ENCODE measurements around the gene HOXA13. TPM values are rescaled to one million over a fixed set of nuclear protein-coding genes. Genes with fewer than 3 reads are reported as not detected.

HOXA13 gene
- total RNA-seq, 1 experiment from 2014 or later: not detected

GRCh38 chr7:27145165-27145913, 54.6 kb downstream of the HOXA13 start:
- in situ Hi-C loops (cut with HindIII; ENCODE audit: low sequenced_read_pairs): no loop called here
- DNase-seq (ENCODE audit: low spot score): no peak

DNA sequence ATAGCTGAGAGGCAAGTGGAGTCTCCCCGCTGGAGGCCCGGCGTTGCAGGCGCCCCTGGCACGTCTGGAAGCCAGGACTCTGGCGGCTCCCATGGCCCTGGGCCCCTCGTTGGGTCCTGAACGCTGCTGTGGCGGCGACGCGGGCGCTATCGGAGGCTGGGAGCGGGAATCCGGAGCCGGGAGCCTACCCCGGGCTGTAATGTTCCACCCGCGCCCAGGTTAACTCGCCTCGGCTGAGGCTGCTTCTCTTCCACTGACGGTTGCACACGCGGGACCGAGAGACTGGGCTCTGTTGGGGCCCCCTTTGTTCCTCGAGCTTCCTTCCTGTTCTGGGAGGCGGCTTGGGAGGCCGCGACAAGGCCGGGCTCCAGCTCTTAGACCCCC, 55.1 kb downstream of the HOXA13 start:
- no peak for DNase-seq (ENCODE audit: low spot score)

More for the DNA sequence above, 55.1 kb downstream of the HOXA13 start:
- in situ Hi-C loops (cut with HindIII; ENCODE audit: low sequenced_read_pairs): no loop called here

Other genes with a start within 250 kb of the HOXA13 start
- 11.8 and 15.5 TPM in 2 replicates for gene HOXA1, start 104.1 kb downstream of the HOXA13 start, total RNA-seq (2014; rRNA removed; shearing (Covaris generic))
- not detected in 2 replicates for gene HOXA2, start 97.4 kb downstream of the HOXA13 start, total RNA-seq (2014; rRNA removed; shearing (Covaris generic))
- gene HOXA4, start 69.3 kb downstream of the HOXA13 start, total RNA-seq (2014; rRNA removed; shearing (Covaris generic)): not detected in 2 replicates
- 0.81 and 1.6 TPM in 2 replicates for gene HOXA5, start 56.4 kb downstream of the HOXA13 start, total RNA-seq (2014; rRNA removed; shearing (Covaris generic))
- gene HOXA6, start 52.3 kb downstream of the HOXA13 start, total RNA-seq (2014; rRNA removed; shearing (Covaris generic)): 5.1 TPM in 1 of 2 replicates, not detected in the other
- 2.2 TPM in 1 of 2 replicates, not detected in the other for gene HOXA3, start 47.5 kb downstream of the HOXA13 start, total RNA-seq (2014; rRNA removed; shearing (Covaris generic))
- 4.4 and 7.1 TPM in 2 replicates for gene HOXA7, start 43.4 kb downstream of the HOXA13 start, total RNA-seq (2014; rRNA removed; shearing (Covaris generic))
- 66.5 and 71.2 TPM in 2 replicates for gene HOXA9, start 34.6 kb downstream of the HOXA13 start, total RNA-seq (2014; rRNA removed; shearing (Covaris generic))
- 10.3 and 23.0 TPM in 2 replicates for gene HOXA10, start 25.8 kb downstream of the HOXA13 start, total RNA-seq (2014; rRNA removed; shearing (Covaris generic))
- gene HOXA11, start 14.9 kb downstream of the HOXA13 start, total RNA-seq (2014; rRNA removed; shearing (Covaris generic)): 9.3 and 11.6 TPM in 2 replicates
- gene EVX1, start 42.7 kb upstream of the HOXA13 start, total RNA-seq (2014; rRNA removed; shearing (Covaris generic)): not detected in 2 replicates

Data from G401 (cell line).